HFFc6 (cell line): ENCODE measurements around the gene DRAP1. TPM values are rescaled to one million over a fixed set of nuclear protein-coding genes. Genes with fewer than 3 reads are reported as not detected.
"Not testable (repeated sequence)": the region's sequence is repeated elsewhere in the genome, so short reads cannot be mapped to it uniquely, and the experiment has no call there.

Experiments used
- DNase-seq: peaks from one replicate; pipeline ENCODE4 v3.0.0-alpha.2; 2018
- H3K27ac Mint-ChIP-seq: 2 replicates; pipeline ENCODE4 v1.8.0; 2020; ENCODE audit warnings: mild to moderate bottlenecking, mixed read lengths
- H3K27me3 Mint-ChIP-seq: 2 replicates; pipeline ENCODE4 v1.8.0; 2021; ENCODE audit warnings: mild to moderate bottlenecking, moderate library complexity, mixed read lengths; ENCODE audit not compliant: insufficient read depth
- H3K36me3 Mint-ChIP-seq: 2 replicates; pipeline ENCODE4 v1.8.0; 2021; ENCODE audit warnings: low read depth, mixed read lengths
- H3K4me1 Mint-ChIP-seq: 2 replicates; pipeline ENCODE4 v1.8.0; 2020; ENCODE audit warnings: low read depth, mixed read lengths
- H3K4me3 Mint-ChIP-seq: 2 replicates; pipeline ENCODE4 v1.8.0; 2020; ENCODE audit warnings: mild to moderate bottlenecking, moderate library complexity, mixed read lengths
- H3K9me3 Mint-ChIP-seq: 2 replicates; pipeline ENCODE4 v1.8.0; 2020; ENCODE audit warnings: mild to moderate bottlenecking, mixed read lengths
- total RNA-seq, 6 experiments: library from RNA; stranded (reverse); fragmentation: NEBNext Ultra II Directional; extraction: Animal tissue kit (Norgen Biotek cat#: 25700); gene quantifications; 2 replicates in 1 of 6; 3 replicates in 5 of 6; pipeline ENCODE4 v1.2.3, GENCODE V29; 2021
- TF ChIP-seq, protein P1 (sequence below): fragments of 200-600 bp; sonication (generic); IDR thresholded peaks from 2 replicates; pipeline ENCODE4 v1.5.0; 2021; ENCODE audit warnings: antibody characterized with exemption, mild to moderate bottlenecking

The DRAP1 gene
- total RNA-seq, 6 experiments from 2014 or later = 362 to 687 (median 615) TPM

DNA sequence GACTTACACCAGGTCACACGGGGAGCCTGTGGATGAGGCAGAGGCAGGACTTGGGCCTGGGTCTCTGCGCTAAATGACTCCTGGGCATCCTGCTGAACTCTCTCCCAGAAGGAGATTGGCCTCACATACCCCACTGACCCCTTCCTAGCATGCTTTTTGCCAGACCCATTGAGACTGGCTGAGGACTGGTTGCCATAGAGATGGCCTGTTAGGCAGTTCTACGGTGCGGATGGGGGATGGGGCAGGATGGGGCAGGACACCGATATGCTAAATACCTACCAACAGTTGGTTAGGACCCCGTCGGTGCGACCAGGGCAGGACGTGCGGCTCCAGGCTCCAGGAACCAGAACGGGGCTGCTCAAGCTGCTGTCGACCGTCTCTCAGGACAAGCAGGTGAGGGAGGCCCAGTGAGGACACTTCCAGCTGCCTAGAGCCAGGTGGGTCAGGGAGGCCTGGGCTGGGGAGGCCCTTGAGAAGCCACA, 26.2 kb downstream of the DRAP1 start, which contains the start of gene TSGA10IP:
TSS of gene TSGA10IP (plus strand) at position 51 of the 482 bp plus-strand sequence. CDS start at position 247, 196 bp downstream.
- DNase-seq = no peak
- no peak within 1 kb of the TSS for H3K27ac Mint-ChIP-seq
- H3K27me3 Mint-ChIP-seq = peaks cover 8% of the 10 kb centered on the region
- no peaks in the 10 kb centered on the region for H3K36me3 Mint-ChIP-seq
- TF ChIP-seq, protein P1, sequence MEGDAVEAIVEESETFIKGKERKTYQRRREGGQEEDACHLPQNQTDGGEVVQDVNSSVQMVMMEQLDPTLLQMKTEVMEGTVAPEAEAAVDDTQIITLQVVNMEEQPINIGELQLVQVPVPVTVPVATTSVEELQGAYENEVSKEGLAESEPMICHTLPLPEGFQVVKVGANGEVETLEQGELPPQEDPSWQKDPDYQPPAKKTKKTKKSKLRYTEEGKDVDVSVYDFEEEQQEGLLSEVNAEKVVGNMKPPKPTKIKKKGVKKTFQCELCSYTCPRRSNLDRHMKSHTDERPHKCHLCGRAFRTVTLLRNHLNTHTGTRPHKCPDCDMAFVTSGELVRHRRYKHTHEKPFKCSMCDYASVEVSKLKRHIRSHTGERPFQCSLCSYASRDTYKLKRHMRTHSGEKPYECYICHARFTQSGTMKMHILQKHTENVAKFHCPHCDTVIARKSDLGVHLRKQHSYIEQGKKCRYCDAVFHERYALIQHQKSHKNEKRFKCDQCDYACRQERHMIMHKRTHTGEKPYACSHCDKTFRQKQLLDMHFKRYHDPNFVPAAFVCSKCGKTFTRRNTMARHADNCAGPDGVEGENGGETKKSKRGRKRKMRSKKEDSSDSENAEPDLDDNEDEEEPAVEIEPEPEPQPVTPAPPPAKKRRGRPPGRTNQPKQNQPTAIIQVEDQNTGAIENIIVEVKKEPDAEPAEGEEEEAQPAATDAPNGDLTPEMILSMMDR = no peak
- H3K9me3 Mint-ChIP-seq = no peaks in the 10 kb centered on the region
- H3K4me3 Mint-ChIP-seq = no peak within 1 kb of the TSS
- H3K4me1 Mint-ChIP-seq = peaks cover 28% of the 10 kb centered on the region

GRCh38 chr11:65945941-65946558, 26.8 kb downstream of the DRAP1 start:
- H3K27me3 Mint-ChIP-seq = peaks cover 8% of the 10 kb centered on the region
- H3K4me1 Mint-ChIP-seq = peaks cover 22% of the 10 kb centered on the region
- H3K4me3 Mint-ChIP-seq = no peak overlapping the region
- no peaks in the 10 kb centered on the region for H3K36me3 Mint-ChIP-seq
- no peak overlapping the region for H3K27ac Mint-ChIP-seq
- DNase-seq = no peak
- no peaks in the 10 kb centered on the region for H3K9me3 Mint-ChIP-seq
- TF ChIP-seq, protein P1 = no peak

- no peak for DNase-seq
- no peaks in the 10 kb centered on the region for H3K9me3 Mint-ChIP-seq
- peaks cover 16% of the 10 kb centered on the region for H3K4me1 Mint-ChIP-seq
- TF ChIP-seq, protein P1 = no peak
- H3K27ac Mint-ChIP-seq = no peak overlapping the region
- H3K27me3 Mint-ChIP-seq = peaks cover 4% of the 10 kb centered on the region
- no peaks in the 10 kb centered on the region for H3K36me3 Mint-ChIP-seq
- no peak overlapping the region for H3K4me3 Mint-ChIP-seq
These were observed 27.4 kb downstream of the DRAP1 start for GRCh38 chr11:65946655-65947054.

- H3K36me3 Mint-ChIP-seq = no peaks in the 10 kb centered on the region
- H3K4me3 Mint-ChIP-seq = no peak overlapping the region
- no peak overlapping the region for H3K27ac Mint-ChIP-seq
These were observed 27.9 kb downstream of the DRAP1 start for GRCh38 chr11:65947133-65947532.

GRCh38 chr11:65947603-65948125, 28.4 kb downstream of the DRAP1 start:
- TF ChIP-seq, protein P1 = no peak
- Mint-ChIP-seq H3K27ac (no peak overlapping the region), H3K4me3 (no peak overlapping the region), H3K36me3 (no peaks in the 10 kb centered on the region), H3K27me3 (peaks cover 4% of the 10 kb centered on the region), H3K9me3 (no peaks in the 10 kb centered on the region), H3K4me1 (peaks cover 6% of the 10 kb centered on the region)
- DNase-seq = no peak

More at GRCh38 chr11:65947133-65947532, 27.9 kb downstream of the DRAP1 start:
- no peak for DNase-seq
- TF ChIP-seq, protein P1 = no peak
- H3K4me1 Mint-ChIP-seq = peaks cover 11% of the 10 kb centered on the region
- H3K27me3 Mint-ChIP-seq = peaks cover 4% of the 10 kb centered on the region
- no peaks in the 10 kb centered on the region for H3K9me3 Mint-ChIP-seq

GRCh38 chr11:65950711-65951110, 31.5 kb downstream of the DRAP1 start:
- not testable (repeated sequence) for H3K27me3 Mint-ChIP-seq, H3K9me3 Mint-ChIP-seq, H3K4me1 Mint-ChIP-seq, DNase-seq, H3K36me3 Mint-ChIP-seq, H3K27ac Mint-ChIP-seq, H3K4me3 Mint-ChIP-seq

DNA sequence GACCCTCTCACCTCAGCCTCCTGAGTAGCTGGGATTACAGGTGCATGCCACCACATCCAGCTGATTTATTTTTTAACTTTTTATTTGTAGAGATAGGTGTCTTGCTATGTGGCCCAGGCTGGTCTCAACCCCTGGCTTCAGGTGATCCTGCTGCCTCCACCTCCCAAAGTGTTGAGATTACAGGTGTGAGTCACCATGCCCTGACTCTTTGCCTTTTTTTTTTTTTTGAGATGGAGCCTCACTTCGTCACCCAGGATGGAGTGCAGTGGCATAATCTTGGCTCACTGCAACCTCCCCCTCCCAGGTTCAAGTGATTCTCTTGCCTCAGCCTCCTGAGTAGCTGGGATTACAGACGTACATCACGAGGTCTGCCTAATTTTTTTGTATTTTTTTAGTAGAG, 32.4 kb downstream of the DRAP1 start:
- not testable (repeated sequence) for H3K4me1 Mint-ChIP-seq, DNase-seq, H3K27ac Mint-ChIP-seq, H3K9me3 Mint-ChIP-seq, H3K27me3 Mint-ChIP-seq, H3K36me3 Mint-ChIP-seq, H3K4me3 Mint-ChIP-seq
